Stimulated activated CD4-positive, alpha-beta T cell treated with anti-CD3 and anti-CD28 coated beads, Interleukin-1b, Interleukin-23, amount 100 ng/mL, for 48 hours (primary cell): ENCODE results near the gene ADK.

Experiments
- DNase-seq: peaks from one replicate; pipeline ENCODE4 v3.0.0-alpha.2; 2020

The ADK gene

DNA sequence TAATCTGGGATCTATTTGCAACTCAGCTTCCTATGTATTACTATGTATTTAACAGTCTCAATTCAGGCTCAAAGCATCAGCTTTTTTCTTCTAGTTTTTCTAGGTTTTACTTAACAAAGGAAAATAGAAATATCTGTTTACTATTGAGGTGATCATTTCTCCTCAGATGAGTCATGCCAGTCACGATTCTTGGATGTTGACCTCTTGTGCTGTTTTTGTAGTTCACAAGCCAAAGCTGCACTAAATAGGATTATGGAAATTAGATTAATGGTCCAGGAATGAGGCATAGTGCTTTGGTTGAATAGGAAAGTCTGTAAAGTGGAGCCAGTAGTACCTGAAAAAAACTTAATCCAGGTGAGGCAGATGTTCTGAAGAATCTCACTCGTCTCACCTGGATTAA is 477.1 kb downstream of the ADK start:
- DNase-seq = no peak

DNA sequence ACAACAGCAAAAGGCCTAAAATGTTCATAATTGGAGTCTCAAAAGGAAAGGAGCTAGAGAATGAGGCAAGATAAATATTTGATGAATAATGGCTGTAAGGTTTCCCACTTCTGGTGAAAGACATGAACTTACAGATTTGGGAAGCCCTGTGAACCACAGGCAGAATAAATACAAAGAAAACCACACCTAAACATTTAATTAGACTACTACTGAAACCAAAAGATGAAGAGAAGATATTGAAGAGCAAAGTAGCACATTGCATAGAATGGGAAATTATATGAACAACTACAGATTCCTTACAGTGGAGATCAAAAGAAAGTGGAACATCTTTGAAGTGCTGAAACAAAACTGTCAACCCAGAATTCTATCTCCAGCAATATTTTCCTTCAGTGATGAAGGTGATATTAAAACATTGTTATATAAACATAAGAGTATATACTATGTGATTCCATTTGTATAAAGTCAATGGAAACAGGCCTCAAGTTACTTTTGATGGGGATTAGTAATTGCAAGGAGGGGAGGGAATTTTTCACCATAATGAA is 484.0 kb downstream of the ADK start:
- no peak for DNase-seq

DNA sequence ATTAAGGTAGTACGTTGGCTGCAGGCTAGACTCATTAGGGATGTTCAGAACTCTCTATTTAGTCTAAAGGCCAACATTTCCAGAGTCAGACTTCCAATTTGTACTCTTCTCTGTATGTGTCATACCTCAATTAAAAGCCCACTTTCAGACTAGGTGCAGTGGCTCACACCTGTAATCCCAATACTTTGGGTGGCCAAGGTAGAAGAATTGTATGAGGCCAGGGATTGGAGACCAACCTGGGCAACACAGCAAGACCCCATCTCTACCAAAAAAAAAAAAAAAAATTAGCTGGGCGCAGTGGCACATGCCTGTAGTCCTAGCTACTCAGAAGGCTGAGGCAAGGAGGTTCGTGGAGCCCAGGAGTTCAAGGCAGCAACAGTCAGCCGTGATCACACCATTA is 484.6 kb downstream of the ADK start:
- DNase-seq = no peak

DNA sequence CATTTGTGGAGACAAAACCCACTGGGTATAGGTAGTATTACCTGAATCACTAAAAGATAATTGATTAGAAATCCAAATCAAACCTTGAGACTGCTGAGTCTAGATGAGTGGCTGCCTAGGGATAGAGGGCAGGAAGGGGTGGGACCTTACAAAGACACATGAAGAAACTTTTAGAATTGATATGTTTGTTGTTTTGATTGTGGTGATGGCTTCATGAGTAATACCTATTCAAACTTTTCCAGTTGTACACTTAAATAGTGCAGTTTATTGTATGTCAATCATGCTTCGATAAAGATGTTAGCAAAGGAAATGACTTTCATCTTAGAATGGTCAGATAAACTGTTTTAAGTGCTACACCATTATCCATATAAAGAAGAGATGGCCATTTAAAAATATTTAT is 486.7 kb downstream of the ADK start:
- DNase-seq = no peak

DNA sequence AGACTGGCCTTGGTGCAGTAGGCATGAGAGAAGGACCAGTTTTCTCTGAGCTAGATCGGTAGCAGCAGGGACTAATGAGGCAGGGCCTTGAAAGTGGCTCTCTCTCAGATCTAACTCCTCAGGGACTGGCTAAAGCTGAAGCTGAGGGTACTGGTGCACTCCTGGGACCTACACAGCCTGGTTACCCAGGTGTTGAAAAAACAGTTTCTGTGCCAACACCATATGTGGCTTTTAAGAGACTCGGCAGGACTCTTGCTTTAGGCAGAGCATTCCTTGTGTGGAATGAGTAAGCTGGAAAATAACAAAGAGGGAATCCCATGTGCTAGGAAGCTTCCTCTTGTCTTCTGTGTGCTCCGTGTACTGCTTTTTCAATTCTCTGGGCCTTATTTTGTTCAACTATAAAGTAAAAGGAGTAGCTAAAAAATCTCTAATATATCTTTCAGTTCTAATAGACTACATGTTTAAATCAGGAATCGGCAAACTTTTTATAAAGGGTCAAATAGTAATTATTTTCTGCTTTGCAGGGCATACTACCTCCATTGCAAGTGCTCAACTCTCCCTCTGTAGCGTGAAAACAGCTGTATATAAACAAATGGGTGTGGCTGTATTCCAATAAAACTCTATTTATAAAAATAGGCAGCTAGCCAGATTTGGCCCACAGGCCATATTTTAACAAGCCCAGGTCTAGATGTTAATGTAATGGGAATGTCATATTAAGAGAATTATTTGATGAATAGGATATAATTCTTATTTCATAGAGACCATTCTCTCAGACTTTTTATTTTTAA is 489.3 kb downstream of the ADK start:
- no peak for DNase-seq

DNA sequence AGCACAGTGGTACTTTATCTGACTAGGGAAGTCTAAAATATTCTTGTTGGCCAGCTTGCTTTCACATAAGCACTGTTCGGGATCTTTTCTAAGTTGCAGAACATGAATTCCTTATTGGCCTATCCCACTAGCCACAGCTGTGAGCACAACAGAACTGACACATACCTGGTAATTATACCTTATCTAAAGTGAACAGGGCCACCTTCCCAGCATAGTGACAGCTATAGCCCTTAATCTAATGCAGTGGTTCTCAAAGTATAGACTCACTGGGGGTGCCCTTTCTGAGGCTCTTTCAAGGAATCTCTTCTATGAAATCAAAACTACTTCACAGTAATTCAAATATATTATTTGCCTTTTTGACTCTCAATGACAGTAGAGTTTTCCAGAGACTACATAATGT is 490.6 kb downstream of the ADK start:
- DNase-seq = no peak

DNA sequence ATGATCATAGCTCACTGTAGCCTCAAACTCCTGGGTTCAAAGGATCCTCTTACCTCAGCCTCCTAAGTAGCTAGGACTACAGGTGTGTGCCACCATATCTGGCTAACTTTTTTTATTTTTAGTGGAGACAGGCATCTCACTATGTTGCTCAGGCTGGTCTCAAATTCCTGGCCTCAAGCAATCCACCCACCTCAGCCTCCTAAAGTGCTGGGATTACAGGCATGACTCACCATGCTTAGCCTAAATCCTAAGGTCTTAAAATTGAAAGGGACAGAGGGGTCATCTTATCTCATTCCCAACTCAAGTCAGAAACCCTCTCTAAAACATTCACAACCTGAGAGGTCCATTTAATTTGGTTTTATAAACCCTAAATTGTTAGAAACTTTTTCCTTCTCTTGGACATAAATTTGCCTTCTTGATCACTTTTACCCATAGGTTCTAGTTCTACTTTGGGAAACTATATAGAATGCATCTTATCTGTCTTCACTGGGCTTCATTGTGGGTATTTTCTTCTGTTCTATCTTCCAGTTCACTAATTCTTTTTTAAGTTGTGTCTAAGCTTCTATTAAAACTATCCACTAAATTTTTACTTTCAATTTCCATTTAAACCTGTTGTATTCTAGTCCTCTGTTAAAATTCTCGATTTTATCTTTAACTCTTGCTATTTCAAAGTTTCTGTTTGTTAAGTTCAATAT is 492.0 kb downstream of the ADK start:
- no peak for DNase-seq

DNA sequence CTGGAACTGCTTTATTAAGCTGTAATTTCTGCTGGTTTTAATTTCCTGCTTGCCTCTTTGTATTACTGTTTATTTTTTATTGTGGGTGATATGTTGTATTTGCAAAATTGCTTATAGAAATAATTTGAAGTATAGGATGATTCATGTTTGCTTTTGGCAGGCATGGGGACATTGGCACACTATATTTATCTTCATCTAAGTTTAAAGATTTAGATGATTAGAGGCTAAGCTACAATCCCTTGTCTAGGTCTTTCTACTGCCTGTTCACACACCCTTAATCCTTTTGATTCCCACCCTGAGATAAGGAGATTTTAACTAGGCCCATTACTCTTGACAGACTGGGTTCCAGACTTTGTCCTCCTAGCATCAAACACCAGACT is 492.6 kb downstream of the ADK start:
- no peak for DNase-seq

DNA sequence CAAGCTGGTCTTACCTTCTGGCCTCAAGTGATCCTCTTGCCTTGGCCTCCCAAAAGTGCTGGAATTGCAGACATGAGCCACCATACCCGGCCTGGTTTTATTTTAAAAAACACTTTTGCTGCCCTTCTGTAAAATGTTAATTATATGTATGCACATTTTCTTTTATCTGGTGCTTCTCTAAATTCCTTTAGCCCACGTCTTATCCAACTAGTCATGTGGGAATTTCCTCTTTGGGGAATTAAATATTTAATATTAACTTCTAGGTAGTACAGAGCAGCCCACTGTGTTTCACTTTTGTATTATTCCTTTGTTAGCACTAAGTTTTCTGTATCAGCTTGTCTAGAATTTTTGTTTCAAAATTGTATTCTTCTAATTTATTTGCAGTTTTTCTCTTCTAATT is 493.7 kb downstream of the ADK start:
- no peak for DNase-seq

DNA sequence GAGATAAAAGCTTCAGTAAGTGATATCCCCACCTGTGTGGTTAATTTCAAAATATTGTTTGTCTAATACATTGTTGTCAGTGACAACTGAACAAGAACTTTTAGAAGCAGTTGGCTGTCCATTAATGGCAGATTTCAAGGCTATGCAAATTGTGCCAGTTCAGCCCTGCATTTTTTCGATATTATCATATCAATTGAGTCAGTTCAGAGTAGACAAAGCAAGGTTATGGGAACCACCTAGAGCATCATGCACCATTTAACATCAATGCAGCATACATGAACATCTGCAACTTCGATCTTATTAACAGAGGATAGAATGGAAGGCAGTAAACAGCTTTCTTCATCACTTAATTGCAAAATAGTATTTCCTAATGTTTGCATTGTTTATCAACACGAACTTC is 494.7 kb downstream of the ADK start:
- no peak for DNase-seq

DNA sequence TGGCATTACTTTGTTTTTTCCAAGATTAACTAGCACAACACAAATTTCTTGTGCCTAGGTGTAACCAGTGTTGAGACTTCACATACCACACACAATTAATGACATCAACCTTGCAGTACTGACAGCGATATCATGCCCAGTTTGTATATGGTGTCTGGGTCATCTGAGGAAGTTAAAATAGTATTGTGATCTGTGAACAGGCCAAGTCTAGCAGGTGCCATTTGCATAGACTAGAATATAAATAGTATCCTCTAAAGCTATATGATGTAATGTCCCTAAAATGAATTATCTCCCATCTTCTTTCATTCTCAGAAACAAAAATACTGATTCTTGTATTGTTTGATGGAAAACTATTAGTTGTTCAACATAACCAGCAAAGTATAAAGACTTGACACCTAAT is 499.6 kb downstream of the ADK start:
- DNase-seq = no peak

DNA sequence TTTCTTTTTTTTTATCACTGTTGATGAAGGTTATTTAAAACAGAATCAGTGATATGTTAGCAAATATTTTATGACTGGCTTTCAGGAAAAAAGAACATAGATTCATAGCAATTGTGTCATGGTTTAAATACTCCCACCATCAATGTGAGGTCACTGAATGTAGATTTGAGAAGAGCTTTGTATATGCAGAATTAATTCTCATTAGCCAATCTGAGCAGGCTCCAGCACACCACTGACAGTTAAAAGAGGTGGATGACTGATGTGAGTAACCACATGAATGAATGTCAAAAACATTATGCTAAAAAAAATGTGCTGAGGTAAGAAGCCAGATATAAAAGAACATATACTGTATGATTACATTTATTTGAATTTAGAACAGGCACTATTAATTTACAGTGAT is 500.5 kb downstream of the ADK start:
- DNase-seq = no peak

DNA sequence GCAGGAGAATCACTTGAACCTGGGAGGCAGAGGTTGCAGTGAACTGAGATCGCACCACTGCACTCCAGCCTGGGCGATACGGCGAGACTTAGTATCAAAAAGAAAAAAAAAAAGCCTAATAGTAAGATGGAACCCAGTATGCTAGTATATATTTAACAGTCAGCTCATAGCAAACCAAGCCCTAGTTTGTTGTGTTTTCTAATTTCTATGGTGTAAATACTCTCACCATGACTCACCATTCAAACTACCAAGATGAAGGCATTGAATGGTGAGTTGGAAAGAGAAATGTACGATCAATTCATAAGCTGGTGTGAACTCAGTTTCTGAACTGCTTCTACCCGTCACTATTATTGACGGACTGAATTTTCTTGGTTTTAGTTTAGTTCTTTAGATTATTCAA is 501.6 kb downstream of the ADK start:
- no peak for DNase-seq

DNA sequence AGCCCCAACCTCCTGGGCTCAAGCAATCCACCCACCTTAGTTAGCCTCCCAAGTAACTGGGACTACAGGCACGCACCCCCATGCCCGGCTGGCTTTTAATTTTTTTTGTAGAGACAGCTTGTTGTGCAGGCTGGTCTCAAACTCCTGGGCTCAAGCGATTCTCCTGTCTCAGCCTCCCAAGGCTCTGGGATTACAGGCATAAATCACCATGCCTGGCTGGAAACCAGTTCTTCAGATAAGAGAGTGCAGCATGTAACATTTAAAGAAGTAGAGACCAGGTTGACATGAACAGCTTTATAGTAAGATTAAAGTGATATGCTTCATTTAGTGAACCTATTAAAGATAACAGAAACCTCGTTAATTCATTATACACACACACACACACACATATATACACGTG is 507.5 kb downstream of the ADK start:
- DNase-seq = no peak

DNA sequence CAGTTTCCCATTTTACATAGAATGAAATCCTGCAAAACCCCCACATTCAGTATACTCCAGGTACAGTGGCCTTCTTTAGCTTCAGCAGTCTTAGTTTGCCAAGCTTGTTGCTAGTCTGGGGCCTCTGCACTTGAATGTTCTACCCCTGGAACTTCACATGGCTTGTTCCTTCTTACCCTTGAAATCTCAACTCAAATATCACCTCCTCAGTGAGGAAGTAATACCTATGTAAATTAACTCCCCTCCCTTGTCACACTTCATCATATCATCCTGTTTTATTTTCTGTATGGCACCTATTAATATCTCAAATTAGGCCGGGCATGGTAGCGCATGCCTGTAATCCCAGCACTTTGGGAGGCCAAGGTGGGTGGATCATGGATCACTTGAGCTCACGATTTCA is 511.6 kb downstream of the ADK start:
- DNase-seq = no peak

DNA sequence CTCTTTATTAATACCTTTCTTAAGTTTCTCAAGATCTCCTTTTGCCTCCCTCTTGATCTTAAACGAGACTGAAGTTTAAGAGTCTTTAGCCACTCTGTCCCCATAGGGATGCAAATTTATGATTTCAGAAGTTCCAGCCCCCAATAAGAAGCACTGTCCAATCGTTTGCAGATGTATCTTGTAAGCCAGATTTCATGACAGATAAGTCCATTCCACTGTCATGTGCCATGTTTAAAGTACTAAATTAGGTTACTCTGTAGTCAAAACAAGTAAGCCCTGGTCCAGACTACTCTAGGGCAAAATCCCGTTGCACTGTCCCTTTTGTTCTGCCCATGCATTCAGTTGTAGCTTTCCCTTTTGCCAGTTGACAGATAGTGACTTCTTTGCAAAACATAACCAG is 518.2 kb downstream of the ADK start:
- DNase-seq = no peak

DNA sequence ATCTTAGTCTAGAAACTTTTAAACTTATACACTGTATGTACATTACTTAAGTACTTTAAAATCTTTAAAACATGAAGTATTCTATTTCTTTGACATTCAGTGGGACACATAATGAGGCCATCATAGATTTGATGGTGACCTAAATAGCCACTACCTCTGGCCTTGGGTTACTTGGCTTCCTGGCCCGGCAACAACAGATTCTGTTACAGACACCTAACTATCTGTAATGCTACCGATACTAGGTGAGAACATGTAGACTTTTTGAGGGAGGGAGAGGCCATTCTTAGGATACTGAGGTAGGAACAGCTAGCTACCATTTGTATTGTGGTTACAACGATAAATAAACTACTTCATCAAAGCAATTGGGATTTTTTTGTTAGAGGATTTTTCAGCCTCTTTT is 520.7 kb downstream of the ADK start:
- no peak for DNase-seq

DNA sequence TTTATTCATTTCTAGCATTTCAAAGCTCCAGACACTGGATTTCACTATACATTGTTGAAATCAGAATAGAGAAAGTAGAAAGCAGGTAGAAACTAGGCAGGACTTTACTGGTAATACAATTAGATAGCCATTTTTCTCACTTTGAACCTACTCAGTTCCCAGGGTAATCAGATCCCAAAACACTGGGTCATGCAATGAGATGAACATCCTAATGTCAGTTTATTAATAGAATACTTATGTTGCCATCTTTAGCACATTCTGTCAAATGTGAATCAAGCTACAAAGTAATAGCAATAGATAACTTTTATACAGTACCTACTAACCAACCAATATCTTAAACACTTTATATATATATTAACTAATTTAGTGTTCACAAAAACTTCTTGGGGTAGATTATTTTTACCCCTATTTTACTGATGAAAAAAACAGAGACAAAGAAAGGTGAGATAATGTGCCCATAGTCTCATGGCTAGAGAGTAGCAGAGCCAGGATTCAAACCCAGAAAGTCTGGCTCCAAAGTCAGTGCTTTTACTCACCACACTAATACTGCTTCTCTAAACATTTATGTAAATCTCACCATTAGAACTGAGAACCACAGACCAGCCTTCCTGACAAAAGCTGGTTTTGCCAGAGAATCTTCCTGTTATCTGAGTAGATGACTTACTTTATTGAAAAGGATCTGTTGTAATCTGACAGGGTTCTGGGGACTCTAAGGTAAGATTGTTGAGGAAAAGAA is 521.6 kb downstream of the ADK start:
- no peak for DNase-seq

DNA sequence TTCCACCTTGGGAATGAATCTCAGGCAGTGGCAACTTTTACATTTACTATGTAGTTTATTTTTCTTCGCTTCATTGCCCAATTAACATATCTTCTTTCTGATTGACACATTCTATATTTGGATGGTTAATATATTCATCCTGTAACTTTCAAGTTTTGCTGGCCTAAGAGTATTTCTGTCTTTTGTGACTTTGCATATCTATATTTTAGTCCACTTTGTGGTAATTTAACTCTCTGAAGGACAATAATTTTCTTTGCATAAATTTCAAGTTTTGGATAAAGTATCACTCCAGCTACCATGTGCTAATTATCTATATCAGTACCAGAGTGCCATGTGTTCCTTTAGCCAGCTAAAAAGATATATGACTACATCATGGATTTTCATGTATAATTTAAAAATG is 523.9 kb downstream of the ADK start:
- DNase-seq = no peak

DNA sequence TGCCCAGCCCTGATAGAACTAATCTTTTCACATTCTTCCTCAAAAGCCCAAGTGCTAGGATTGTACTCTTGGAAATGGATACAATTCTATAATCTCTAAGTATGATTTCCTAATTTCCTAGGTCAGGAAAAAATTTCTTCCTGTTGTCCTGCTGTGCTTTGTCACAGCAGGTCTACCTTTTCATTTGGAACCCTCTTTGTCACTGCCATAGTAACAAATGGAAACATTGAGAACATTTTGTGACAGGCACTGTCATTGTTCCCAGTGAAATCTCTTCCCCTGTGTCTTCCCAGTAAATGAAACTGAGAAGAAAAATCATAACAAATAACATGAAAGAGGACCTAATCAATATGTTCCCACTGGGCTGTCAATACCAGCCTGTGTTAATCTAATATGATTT is 524.5 kb downstream of the ADK start:
- DNase-seq = no peak

DNA sequence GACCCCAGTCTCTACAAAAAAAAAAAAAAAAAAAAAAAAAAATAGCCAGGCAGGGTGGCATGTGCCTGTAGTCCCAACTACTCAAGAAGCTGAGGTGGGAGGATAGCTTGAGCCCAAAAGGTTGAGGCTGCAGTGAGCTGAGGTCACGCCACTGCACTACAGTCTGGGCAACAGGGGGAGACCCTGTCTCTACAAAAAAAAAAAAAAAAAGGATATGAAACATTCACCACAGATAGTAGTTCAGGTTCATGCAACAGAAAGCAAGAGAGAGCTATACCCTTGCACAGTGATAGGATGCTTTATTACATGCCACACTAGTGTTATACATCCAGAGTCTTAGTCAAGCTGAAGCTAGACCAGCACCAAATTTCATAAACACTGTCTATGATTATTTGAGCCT is 526.9 kb downstream of the ADK start:
- no peak for DNase-seq

DNA sequence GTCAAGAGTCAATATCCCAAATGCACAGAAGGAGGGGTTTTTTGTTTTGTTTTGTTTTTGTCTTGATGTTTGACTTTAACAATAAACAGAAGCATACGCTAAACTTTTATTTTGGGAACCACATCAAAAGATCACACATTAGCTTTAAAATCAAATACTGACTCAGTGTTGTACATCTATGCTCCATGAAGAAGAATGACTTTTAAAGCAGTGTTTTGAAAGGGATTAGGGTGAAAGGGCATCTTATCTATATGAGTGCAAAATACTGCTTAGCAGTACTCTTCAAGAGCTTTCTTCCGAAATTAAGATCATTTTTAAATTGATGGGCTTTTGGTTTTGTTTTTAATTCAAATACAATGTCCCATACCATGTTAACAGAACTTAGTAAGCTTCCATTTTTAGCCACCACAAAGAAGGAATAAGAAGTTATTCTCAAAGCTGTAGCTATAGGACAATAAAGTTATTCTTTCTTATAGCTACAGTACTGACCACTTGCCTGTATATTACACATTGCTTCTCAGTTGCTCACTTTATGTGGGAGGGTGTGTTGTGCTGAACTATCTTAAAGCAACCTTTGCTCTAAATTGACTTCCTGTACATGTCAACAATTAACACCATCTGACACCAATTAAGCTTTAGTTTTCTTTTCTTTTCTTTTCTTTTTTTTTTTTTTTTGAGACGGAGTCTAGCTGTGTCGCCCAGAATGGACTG is 531.1 kb downstream of the ADK start:
- no peak for DNase-seq

DNA sequence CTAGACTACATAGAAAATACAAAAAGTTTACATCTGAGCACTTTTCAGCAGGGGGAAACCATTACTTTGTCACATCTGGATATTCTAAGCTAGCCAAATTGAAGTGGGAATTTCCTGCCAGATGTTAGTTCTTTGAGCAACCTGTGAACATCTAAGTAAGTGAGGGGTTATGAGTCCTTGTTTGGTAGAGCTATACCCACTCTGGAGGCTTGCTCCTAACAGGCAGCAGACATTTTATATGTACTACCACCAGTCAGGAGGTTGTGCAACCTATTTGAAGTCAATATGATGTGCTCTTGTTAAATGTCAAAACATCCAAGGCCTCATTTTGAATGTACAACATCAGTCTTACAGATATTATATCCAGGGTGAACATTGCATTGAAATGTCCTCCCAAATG is 532.0 kb downstream of the ADK start:
- no peak for DNase-seq
